Cardiac septum (tissue), 1 donor: Measurements from ENCODE around the gene NVL. TPM values are rescaled to one million over a fixed set of nuclear protein-coding genes. Genes with fewer than 3 reads are reported as not detected.
"Not testable (repeated sequence)": the region's sequence is repeated elsewhere in the genome, so short reads cannot be mapped to it uniquely, and the experiment has no call there.

Experiments used
- DNase-seq: peaks from one replicate; pipeline ENCODE4 v3.0.0-alpha.2; 2020; ENCODE audit warnings: low spot score
- intact Hi-C: fragments of 100-400 bp; cut with DNase I; formaldehyde crosslinking; loops from one replicate; pipeline ENCODE4 v1.14.0; 2022
- long read RNA-seq: library from polyadenylated mRNA; unstranded; transcript quantifications from one replicate; pipeline ENCODE4 v2.0.0, GENCODE V29; 2021
- total RNA-seq: library from RNA; stranded (reverse); fragmentation: NEBNext Ultra II Directional; extraction: Animal tissue kit (Norgen Biotek cat#: 25700); gene quantifications from one replicate; pipeline ENCODE4 v1.2.1, GENCODE V29; 2021
- donor health status: DM: no; HTN: no; CAD: no.

NVL gene
- total RNA-seq: 11.6 TPM
- long read RNA-seq, partial matches to known transcripts: 2 of 17 reads
- long read RNA-seq, other reads (novel, unspliced or antisense): 11 of 17 reads

- intact Hi-C loops: loop anchor here (1.0 to 5.0 kb wide), 3 partner anchors 27 to 216 kb away; partner anchors contain the start of genes CNIH4, DEGS1 and FBXO28
- peak; percentile 93 for DNase-seq
Measured at GRCh38 chr1:224329842-224330753, at the start of gene NVL. TSS of gene NVL (minus strand) at chr1:224330172. CDS start at chr1:224330127, 45 bp downstream.

- DNase-seq: no peak
- intact Hi-C loops: no loop called here
Measured at GRCh38 chr1:224378855-224379631, 49.1 kb upstream of the NVL start.

DNA sequence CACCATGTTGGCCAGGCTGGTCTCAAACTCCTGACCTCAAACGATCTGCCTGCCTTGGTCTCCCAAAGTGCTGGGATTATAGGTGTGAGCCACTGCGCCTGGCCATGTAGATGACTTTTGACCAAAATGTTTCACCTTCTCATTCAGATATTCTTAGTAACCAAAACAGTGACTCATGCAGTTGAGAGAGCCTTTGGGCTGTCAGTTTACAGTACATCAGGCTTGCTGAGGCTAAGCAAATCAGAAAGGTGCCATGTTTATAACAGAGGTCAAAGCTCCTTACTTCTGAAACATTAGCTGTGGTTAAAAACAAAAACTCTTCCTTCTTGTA is 47.7 kb upstream of the NVL start:
- intact Hi-C loops: no loop called here

DNA sequence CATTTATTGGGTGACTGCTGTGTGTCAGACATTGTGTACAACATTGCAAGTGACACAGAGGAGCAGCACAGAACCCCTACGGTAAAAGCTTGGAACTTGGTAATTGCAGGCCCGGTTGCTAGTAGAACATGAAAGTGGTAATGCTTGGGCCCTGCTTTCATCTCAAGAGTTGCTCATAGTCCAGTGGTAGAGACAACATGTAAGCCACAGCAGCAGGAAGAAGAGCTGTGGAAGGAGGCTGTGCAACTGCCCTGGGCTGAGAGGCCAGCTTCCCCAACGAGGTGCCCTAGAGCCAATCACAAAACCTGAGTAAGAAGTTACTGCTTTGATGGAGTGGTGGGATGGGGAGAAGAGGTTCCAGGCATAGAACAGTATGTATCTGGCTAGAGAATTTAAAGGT is 45.1 kb upstream of the NVL start:
- no peak for DNase-seq
- intact Hi-C loops: no loop called here

More for the DNA sequence above, 47.7 kb upstream of the NVL start:
- no peak for DNase-seq

DNA sequence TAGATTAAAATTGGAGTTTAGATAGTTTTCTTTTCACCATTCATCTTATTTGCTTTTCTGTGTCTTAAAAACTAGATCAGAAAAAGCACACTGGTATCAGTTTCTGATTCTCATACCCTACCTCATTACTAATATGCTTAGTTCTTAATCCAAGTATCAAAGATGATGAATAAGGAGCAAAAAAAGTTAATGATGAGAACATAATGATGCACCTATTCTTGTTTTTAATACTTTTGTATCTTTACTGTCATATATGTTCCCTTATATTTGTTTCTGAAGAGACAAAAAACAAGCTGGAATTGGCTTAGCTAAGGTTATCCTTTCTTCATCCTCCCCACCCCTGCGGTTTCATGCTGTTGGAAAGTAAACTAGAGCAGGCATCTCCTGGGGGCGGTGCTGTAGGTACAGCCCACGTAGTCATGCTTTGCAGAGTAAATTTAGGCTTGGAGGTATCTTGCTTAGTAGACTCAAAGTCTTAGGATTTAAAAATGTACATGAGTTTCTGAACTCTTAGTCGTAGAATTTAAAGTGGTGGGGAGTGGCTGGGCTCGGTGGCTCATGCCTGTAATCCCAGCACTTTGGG is 43.1 kb upstream of the NVL start:
- intact Hi-C loops: no loop called here
- DNase-seq: no peak

DNA sequence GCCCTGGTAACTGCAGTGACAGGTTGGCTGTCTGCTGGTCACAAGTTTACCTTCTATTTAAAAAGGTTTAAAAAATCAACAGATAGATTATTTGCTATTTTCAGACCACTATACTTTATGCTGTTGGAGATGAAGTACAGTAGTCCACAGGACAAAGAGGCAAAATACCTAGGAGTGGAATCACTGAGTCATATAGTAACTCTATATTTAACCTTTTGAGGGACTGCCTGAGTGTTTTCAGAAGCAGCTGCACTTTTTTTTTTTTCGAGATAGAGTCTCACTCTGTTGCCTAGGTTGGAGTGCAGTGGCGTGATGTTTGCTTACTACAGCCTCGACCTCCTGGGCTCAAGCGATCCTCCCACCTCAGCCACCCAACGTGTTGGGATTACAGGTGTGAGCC is 38.4 kb upstream of the NVL start:
- intact Hi-C loops: no loop called here
- DNase-seq: no peak

- intact Hi-C loops: no loop called here
- no peak for DNase-seq
Measured at GRCh38 chr1:224359207-224359606, 29.2 kb upstream of the NVL start.

DNA sequence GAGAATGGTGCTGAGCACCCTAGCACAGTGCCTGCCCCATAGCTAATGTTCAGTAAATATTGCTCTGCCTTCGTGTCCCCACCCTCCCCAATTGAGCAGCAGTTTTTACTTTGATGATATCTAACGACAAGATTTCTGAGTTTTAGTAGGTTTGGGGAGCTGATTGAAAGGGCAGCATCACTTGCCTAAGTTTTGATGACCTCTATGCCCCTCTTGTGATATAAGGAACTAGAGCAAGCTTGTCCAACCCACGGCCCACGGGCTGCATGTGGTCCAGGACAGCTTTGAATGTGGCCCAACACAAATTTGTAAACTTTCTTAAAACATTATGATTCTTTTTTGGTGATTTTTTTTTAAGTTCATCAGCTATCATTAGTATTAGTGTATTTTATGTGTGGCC is 28.3 kb upstream of the NVL start:
- no peak for DNase-seq
- intact Hi-C loops: no loop called here

DNA sequence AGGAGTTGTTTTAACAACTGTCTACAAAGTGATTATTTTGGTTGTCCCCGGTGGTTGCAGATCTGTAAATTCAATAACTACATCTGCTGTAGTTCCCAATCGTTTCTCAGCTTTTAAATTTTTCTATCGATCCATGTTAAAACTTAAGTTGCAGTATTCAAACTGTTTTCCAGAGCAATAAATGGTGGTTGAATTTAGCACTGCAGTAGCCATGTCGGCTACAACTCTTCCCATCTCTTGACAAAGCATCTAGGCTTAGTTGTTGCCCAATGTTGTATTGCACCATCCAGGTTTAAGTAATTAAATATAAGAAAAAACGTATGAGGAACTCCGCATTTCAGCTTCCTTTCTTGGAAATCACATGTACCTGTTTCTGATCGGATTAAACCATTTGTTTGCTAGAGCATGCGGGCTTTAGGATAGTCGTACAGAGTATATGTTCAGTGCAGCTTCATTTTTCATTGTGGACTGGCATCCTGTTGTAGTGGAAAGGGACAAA is 27.7 kb upstream of the NVL start:
- no peak for DNase-seq
- intact Hi-C loops: loop anchor here (2.0 kb wide), 2 partner anchors 27 to 99 kb away; partner anchors contain the start of gene NVL

DNA sequence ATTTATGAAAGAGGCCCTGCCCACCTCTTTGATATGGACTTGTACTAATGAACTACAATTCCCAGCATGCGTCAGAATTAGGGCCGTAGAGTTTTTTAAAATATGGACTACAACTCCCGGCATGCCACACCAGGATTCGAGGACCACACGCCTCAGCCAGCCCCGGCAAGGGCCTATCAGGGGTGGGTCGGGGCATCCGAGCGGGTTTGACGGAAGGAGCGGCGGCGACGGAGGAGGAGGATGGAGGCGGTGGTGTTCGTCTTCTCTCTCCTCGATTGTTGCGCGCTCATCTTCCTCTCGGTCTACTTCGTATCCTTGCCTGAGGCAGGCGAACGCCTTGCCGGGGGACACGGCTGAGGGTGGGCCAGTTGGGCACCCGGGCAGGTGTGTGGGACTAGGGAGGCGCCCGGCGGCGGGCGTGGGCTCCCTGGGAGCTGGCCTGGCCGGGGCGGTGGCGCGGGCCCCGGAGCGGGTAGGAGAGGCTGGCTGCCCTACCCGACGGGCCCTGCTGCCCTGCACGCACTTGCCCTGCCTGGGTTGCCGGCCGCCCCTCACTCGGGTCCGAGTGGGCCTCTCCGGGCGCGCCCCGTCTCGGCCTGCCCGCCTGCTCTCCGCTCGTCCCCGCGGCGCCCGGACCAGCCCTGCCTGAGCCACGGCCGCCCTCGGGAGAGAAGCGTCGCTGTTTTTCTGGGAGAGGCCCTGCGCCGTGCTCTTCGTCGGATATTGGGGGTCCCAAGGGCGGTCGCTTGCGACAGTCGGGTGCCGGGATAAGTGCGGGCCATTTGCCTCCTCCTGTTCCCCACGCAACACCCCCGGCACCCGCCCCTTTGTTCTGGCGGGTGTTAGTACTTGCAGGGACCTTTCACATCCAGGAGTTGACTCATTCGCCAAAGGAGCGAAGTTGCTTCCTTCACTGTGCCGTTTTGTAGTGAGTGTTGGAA is 27.0 kb upstream of the NVL start, which contains the start of gene CNIH4:
TSS of gene CNIH4 (plus strand) at position 195 of the 941 bp plus-strand sequence. CDS start at position 241, 46 bp downstream.
- intact Hi-C loops: loop anchor here (2.0 kb wide), 2 partner anchors 26 to 100 kb away; partner anchors contain the start of gene NVL

DNA sequence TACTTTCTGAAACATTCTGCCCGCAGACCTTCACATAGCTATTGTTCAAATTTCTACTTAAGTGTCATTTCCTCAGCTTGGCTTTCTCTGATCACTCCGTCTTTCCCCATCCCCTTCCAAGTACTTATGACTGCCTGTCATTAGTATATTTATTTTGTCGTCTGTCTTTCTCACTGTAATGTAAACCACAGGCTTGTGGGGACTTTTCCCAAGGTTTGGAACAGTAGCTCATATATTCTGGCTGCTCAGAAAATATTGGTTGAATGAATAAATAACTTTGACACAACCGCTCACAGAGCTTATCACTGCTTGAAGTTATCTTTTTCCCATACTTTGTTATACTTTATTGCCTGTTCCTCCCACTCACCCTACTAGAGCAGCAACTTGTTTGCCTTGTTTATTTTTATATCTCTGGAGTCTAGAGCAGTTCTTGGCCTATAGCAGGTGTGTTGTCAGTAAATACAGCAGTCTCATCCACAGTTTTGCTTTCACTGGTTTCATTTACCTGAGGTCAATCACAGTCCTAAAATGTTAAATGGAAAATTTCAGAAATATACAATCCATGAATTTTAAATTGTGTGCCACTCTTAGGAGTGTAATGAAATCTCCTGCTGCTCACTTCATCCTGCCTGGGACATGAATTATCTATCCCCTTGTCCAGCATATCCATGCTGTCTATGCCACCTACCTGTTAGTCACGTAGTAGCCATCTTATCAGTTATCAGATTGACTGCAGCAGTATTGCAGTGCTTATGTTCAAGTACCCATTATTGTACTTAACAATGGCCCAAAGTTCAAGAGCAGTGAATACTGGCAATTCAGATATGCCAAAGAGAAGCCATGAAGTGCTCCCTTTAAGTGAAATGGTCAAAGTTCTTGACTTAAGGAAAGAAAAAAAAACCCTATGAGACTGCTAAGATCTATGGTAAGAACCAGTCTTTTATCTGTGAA is 24.3 kb upstream of the NVL start:
- no peak for DNase-seq
- intact Hi-C loops: no loop called here

More for the DNA sequence above, 27.0 kb upstream of the NVL start, which contains the start of gene CNIH4:
- DNase-seq: peak; percentile 94

- DNase-seq, intact Hi-C loops: not testable (repeated sequence)
Measured at GRCh38 chr1:224352436-224353085, 22.6 kb upstream of the NVL start.

DNA sequence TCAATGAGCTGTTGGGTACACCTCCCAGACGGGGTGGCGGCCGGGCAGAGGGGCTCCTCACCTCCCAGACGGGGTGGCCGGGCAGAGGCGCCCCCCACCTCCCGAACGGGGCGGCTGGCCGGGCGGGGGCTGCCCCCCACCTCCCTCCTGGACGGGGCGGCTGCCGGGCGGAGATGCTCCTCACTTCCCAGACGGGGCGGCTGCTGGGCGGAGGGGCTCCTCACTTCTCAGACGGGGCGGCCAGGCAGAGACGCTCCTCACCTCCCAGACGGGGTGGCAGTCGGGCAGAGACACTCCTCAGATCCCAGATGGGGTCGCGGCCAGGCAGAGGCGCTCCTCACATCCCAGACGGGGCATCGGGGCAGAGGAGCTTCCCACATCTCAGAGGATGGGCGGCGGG is 19.7 kb upstream of the NVL start:
- DNase-seq, intact Hi-C loops: not testable (repeated sequence)

DNA sequence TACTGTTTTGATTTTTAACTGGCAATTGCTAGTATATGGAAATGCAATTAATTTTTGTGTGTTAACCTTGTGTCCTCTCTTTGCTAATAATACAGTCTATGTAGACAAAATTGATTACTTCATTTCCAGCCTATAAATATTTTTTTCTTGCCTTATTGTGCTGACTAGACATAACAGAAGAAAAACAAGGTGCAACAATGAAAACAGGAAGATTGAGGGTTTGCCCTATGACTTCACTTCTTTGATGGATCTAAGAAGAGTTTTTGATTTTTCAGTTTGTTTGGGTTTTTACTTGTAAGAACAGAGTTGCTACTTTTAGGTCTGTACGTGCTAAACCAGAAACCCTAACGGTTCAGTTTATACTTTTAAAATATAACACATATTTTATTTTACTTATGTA is 18.2 kb upstream of the NVL start:
- DNase-seq: no peak
- intact Hi-C loops: no loop called here

DNA sequence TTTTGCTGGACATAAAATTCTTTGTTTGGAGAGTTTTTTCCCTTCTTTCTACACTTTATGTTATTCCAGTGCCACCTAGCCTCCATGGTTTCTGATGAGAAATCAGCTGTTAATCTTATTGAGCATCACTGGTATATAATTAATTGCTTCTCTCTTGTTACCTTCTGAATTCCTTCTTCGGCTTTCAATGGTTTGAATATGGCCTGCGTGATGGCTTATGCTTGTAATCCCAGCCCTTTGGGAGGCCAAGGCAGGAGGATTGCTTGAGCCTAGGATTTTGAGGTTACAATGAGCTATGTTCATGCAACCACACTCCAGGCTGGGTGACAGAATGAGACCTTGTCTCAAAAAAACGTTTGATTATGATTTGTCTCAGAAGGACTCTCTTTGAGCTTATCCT is 13.7 kb upstream of the NVL start:
- DNase-seq: no peak
- intact Hi-C loops: no loop called here

DNA sequence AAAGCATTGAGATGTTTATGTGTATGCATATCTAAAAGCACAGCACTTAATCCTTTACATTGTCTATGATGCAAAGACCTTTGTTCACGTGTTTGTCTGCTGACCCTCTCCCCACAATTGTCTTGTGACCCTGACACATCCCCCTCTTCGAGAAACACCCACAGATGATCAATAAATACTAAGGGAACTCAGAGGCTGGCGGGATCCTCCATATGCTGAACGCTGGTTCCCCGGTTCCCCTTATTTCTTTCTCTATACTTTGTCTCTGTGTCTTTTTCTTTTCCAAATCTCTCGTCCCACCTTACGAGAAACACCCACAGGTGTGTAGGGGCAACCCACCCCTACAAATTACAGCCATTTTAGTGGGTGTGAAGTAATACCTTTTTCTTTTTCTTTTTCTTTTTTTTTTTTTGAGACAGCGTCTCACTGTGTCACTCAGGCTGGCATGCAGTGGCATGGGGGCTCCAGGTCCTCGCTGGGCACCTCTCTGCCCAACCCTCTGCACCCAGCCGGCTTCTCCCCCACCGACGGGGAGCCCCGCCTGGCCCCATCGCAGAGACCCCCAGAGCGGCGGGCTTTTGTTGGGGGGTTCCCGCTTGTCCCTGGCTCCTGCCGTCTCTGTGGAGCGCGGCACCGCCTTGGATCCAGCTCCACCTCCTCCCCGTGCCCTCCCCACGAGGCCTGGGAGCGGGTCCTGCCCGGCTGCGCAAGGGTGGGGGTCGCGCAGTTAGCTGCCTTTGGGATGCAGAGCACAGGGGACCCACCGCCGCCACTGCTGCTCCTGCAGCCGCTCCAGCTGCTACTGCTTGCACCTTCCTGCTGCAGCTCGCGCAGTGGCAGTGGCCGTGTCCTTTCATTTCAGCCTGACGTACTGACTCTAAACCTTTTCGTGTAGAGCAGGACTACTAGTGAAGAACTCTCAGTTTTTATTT is 10.7 kb upstream of the NVL start:
- intact Hi-C loops: not testable (repeated sequence)
- DNase-seq: peak; percentile 80
